Panc1 (cell line): ENCODE results near the gene CEP128.

Experiments used
- POLR2AphosphoS5 ChIP-seq: IDR thresholded peaks from 2 replicates; pipeline ENCODE4 v1.6.1; 2012; ENCODE audit warnings: mild to moderate bottlenecking, low read depth, low read length, moderate library complexity
- SIN3A ChIP-seq: IDR thresholded peaks from 2 replicates; pipeline ENCODE4 v1.6.1; 2012; ENCODE audit warnings: low read depth, mild to moderate bottlenecking, low read length, moderate library complexity, borderline replicate concordance; ENCODE audit not compliant: insufficient read depth
- TCF7L2 ChIP-seq: IDR thresholded peaks from 2 replicates; pipeline ENCODE4 v1.6.1; 2011; ENCODE audit warnings: mild to moderate bottlenecking, low read depth, low read length, inconsistent platforms
- TF ChIP-seq, protein P1 (sequence below): fragments of 450-650 bp; IDR thresholded peaks from 2 replicates; pipeline ENCODE4 v1.5.1; 2017; ENCODE audit warnings: mild to moderate bottlenecking

DNA sequence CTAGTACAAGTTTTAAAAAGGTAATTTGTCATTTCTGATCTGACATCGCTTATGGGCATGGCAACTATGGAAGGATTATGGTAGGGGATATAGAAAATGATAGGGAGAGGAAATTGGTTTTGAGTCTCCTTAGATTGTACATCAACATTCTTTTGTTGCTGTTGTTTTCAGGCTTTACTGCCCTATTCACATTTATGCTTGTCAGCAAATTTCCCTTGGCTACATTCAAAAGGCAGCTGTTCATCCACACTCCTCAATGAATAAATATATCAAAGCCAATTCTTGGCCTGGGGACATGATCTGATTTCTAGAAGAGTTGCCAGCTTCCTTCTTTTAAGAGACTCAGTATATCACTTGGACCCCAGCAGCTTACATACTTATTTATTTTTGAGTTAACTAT, 283.4 kb downstream of the CEP128 start:
- TF ChIP-seq TCF7L2 = no peak
- TF ChIP-seq, protein P1, sequence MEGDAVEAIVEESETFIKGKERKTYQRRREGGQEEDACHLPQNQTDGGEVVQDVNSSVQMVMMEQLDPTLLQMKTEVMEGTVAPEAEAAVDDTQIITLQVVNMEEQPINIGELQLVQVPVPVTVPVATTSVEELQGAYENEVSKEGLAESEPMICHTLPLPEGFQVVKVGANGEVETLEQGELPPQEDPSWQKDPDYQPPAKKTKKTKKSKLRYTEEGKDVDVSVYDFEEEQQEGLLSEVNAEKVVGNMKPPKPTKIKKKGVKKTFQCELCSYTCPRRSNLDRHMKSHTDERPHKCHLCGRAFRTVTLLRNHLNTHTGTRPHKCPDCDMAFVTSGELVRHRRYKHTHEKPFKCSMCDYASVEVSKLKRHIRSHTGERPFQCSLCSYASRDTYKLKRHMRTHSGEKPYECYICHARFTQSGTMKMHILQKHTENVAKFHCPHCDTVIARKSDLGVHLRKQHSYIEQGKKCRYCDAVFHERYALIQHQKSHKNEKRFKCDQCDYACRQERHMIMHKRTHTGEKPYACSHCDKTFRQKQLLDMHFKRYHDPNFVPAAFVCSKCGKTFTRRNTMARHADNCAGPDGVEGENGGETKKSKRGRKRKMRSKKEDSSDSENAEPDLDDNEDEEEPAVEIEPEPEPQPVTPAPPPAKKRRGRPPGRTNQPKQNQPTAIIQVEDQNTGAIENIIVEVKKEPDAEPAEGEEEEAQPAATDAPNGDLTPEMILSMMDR = no peak
- no peak for TF ChIP-seq POLR2AphosphoS5
- TF ChIP-seq SIN3A = no peak
